PC-3 (cell line): ENCODE measurements around the gene EPB41. TPM values are rescaled to one million over a fixed set of nuclear protein-coding genes. Genes with fewer than 3 reads are reported as not detected.

Source experiments
- ATAC-seq: fragments of 200-7000 bp; cut with Tn5 transposase; 2 replicates; pipeline ENCODE4 v1.9.1; 2020; ENCODE audit warnings: mild to moderate bottlenecking, moderate library complexity
- BruUV-seq: library from RNA; stranded (reverse); fragments of 400-500 nt; replicated peaks from 2 replicates; lab custom pipeline; 2021; lab: Mats Ljungman, UMichigan
- CTCF ChIA-PET: fragments of 300-600 bp; sonication (Branson Sonifier 250); formaldehyde crosslinking; loops from one replicate; lab custom pipeline; 2022; ENCODE audit warnings: antibody characterized with exemption; lab: Charles Lee
- POLR2A ChIA-PET: fragments of 300-600 bp; sonication (Branson Sonifier 250); formaldehyde crosslinking; loops from one replicate; lab custom pipeline; 2022; ENCODE audit warnings: antibody characterized with exemption; ENCODE audit not compliant: unreplicated experiment; lab: Charles Lee
- DNase-seq: peaks from one replicate; pipeline ENCODE4 v3.0.0-alpha.2; 2015
- H2AFZ ChIP-seq: fragments of 300-600 bp; sonication (generic); 2 replicates; pipeline ENCODE4 v1.6.0; 2016; ENCODE audit warnings: antibody characterized with exemption, low read length
- H3F3A ChIP-seq: fragments of 300-600 bp; sonication (generic); one replicate; pipeline ENCODE4 v1.6.0; 2017; ENCODE audit warnings: antibody characterized with exemption, low read length, control low read depth, mild to moderate bottlenecking; ENCODE audit not compliant: unreplicated experiment
- H3K27ac ChIP-seq: fragments of 300-600 bp; sonication (generic); 2 replicates; pipeline ENCODE4 v1.5.1; 2016; ENCODE audit warnings: mild to moderate bottlenecking, low read length
- H3K27me3 ChIP-seq: fragments of 300-600 bp; sonication (generic); 2 replicates; pipeline ENCODE4 v1.6.1; 2016; ENCODE audit warnings: low read length, mixed read lengths
- H3K36me3 ChIP-seq: fragments of 300-600 bp; sonication (generic); 2 replicates; pipeline ENCODE4 v1.6.1; 2016; ENCODE audit warnings: low read depth, mixed run types, low read length, mixed read lengths
- H3K4me1 ChIP-seq: fragments of 300-600 bp; sonication (generic); 2 replicates; pipeline ENCODE4 v1.5.1; 2016; ENCODE audit warnings: low read length; ENCODE audit not compliant: insufficient read depth
- H3K4me2 ChIP-seq: fragments of 300-600 bp; sonication (generic); 2 replicates; pipeline ENCODE4 v1.6.0; 2016; ENCODE audit warnings: low read length
- H3K4me3 ChIP-seq: fragments of 300-600 bp; sonication (generic); 2 replicates; pipeline ENCODE4 v1.5.1; 2016; ENCODE audit warnings: mild to moderate bottlenecking, low read length, mixed read lengths
- H3K79me2 ChIP-seq: fragments of 300-600 bp; sonication (generic); 2 replicates; pipeline ENCODE4 v1.6.1; 2017; ENCODE audit warnings: low read length, mixed read lengths
- H3K9ac ChIP-seq: fragments of 300-600 bp; sonication (generic); 2 replicates; pipeline ENCODE4 v1.6.0; 2016; ENCODE audit warnings: mild to moderate bottlenecking, low read length
- H3K9me2 ChIP-seq: fragments of 300-600 bp; sonication (generic); replicated peaks from 2 replicates; pipeline ENCODE4 v1.6.1; 2016; ENCODE audit warnings: mixed run types, low read length, mixed read lengths
- H3K9me3 ChIP-seq: fragments of 300-600 bp; sonication (generic); 2 replicates; pipeline ENCODE4 v1.6.1; 2016; ENCODE audit warnings: low read length, mixed read lengths
- H4K20me1 ChIP-seq: fragments of 300-600 bp; sonication (generic); 2 replicates; pipeline ENCODE4 v1.6.1; 2016; ENCODE audit warnings: low read length, mixed read lengths
- EZH2 ChIP-seq: fragments of 300-600 bp; sonication (generic); IDR thresholded peaks from one replicate; pipeline ENCODE4 v1.6.1; 2017; ENCODE audit warnings: antibody characterized with exemption, mild to moderate bottlenecking, low read length; ENCODE audit not compliant: unreplicated experiment
- EZH2phosphoT487 ChIP-seq: fragments of 300-600 bp; sonication (generic); IDR thresholded peaks from 2 replicates; pipeline ENCODE4 v1.6.1; 2018; ENCODE audit warnings: mild to moderate bottlenecking, antibody characterized with exemption, low read length, borderline replicate concordance
- intact Hi-C: fragments of 100-400 bp; cut with micrococcal nuclease; formaldehyde crosslinking; loops from 2 replicates; pipeline ENCODE4 v1.9.0; 2023
- total RNA-seq: library from RNA; depleted of rRNA; stranded (reverse); fragments of >200 nt; gene quantifications from 2 replicates; pipeline ENCODE4 v1.2.3, GENCODE V29; 2014
- TF ChIP-seq, protein P1 (sequence below): fragments of 300-600 bp; sonication (generic); conservative IDR thresholded peaks from 2 replicates; pipeline ENCODE4 v1.5.1; 2017; ENCODE audit warnings: antibody characterized with exemption, low read depth, mild to moderate bottlenecking, low read length

EPB41 gene
- total RNA-seq, 1 experiment from 2014 or later = 44.9 TPM

DNA sequence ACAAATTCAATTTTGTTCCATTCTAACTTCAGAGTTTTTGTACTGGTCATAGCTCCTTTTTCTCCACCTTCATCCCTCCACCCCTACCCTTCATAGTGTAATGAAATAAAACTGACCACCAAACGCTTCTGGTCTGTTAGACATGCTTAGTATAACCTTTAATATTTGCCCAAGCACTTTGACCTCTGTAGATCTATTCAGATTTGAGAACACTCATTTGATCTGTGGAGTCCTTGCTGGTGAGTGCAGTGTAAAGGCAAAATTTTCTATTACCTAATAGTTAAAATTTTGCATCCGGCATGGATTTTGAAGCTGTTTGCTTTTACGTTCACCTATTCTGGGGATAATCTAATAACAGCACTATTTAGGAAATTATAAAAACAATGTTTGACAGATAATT lies 168.2 kb downstream of the EPB41 start:
- H3F3A ChIP-seq = no peaks in the 10 kb centered on the region
- DNase-seq (no peak), ATAC-seq (no peak)
- intact Hi-C loops = no loop called here
- BruUV-seq = no TSS peak
- H3K9me2 ChIP-seq = no peaks in the 10 kb centered on the region
- H3K9me3 ChIP-seq = no peaks in the 10 kb centered on the region
- no peak overlapping the region for H3K9ac ChIP-seq
- POLR2A ChIA-PET = no interaction called here
- no peaks in the 10 kb centered on the region for H3K4me1 ChIP-seq
- H3K79me2 ChIP-seq = no peaks in the 10 kb centered on the region
- no peaks in the 10 kb centered on the region for H3K27me3 ChIP-seq
- H3K4me3 ChIP-seq = no peak overlapping the region
- H3K4me2 ChIP-seq = no peak overlapping the region
- H4K20me1 ChIP-seq = no peaks in the 10 kb centered on the region
- TF ChIP-seq EZH2 (no peak), EZH2phosphoT487 (no peak)
- TF ChIP-seq, protein P1, sequence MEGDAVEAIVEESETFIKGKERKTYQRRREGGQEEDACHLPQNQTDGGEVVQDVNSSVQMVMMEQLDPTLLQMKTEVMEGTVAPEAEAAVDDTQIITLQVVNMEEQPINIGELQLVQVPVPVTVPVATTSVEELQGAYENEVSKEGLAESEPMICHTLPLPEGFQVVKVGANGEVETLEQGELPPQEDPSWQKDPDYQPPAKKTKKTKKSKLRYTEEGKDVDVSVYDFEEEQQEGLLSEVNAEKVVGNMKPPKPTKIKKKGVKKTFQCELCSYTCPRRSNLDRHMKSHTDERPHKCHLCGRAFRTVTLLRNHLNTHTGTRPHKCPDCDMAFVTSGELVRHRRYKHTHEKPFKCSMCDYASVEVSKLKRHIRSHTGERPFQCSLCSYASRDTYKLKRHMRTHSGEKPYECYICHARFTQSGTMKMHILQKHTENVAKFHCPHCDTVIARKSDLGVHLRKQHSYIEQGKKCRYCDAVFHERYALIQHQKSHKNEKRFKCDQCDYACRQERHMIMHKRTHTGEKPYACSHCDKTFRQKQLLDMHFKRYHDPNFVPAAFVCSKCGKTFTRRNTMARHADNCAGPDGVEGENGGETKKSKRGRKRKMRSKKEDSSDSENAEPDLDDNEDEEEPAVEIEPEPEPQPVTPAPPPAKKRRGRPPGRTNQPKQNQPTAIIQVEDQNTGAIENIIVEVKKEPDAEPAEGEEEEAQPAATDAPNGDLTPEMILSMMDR = no peak
- H3K27ac ChIP-seq = no peak overlapping the region
- H2AFZ ChIP-seq = no peak overlapping the region
- CTCF ChIA-PET = no interaction called here
- no peaks in the 10 kb centered on the region for H3K36me3 ChIP-seq

- ChIA-PET CTCF (no interaction called here), POLR2A (interaction anchor here (0.5 kb wide), 1 partner anchor 439 kb away, joined by 4 read pairs; no protein-coding TSS in a partner anchor)
- Histone ChIP-seq H2AFZ (no peak overlapping the region), H3K4me1 (no peaks in the 10 kb centered on the region), H3F3A (no peaks in the 10 kb centered on the region), H4K20me1 (no peaks in the 10 kb centered on the region), H3K4me3 (no peak overlapping the region), H3K9me3 (no peaks in the 10 kb centered on the region), H3K27me3 (no peaks in the 10 kb centered on the region), H3K4me2 (no peak overlapping the region), H3K9me2 (no peaks in the 10 kb centered on the region), H3K27ac (no peak overlapping the region), H3K36me3 (no peaks in the 10 kb centered on the region), H3K79me2 (no peaks in the 10 kb centered on the region), H3K9ac (no peak overlapping the region)
- BruUV-seq = no TSS peak
- DNase-seq = no peak
- peak; percentile 37; the same call in 1 of the 2 replicates for ATAC-seq
- TF ChIP-seq, protein P1 = no peak
- no peak for TF ChIP-seq EZH2phosphoT487
- TF ChIP-seq EZH2 = no peak
- intact Hi-C loops = no loop called here
Observed at GRCh38 chr1:29083317-29084195, 169.2 kb downstream of the EPB41 start.

DNA sequence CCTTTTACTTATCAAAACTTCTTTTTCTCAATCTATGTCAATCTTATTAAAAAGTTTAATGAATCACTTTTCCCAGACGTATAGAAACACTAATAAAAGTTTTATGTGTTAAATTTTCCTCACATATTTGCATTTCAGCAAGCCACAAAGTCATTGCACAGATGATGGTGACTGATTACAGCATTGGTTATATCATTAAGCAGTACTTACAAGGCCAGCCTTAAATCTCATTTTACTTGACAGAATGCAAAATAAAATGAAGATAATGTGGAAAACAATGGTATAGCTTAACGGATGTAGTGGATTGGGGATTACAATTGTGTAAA lies 169.8 kb downstream of the EPB41 start:
- POLR2A ChIA-PET = no interaction called here
- no peak overlapping the region for H2AFZ ChIP-seq
- intact Hi-C loops = no loop called here
- BruUV-seq = no TSS peak
- ATAC-seq (peak; percentile 38), DNase-seq (no peak)
- TF ChIP-seq EZH2 (no peak), EZH2phosphoT487 (no peak)
- TF ChIP-seq, protein P1 = no peak
- no peaks in the 10 kb centered on the region for H3K9me3 ChIP-seq
- H3K27ac ChIP-seq = no peak overlapping the region
- H3K4me1 ChIP-seq = no peaks in the 10 kb centered on the region
- H3K9me2 ChIP-seq = no peaks in the 10 kb centered on the region
- no peak overlapping the region for H3K4me3 ChIP-seq
- H3F3A ChIP-seq = no peaks in the 10 kb centered on the region
- no peaks in the 10 kb centered on the region for H3K36me3 ChIP-seq
- no peaks in the 10 kb centered on the region for H3K79me2 ChIP-seq
- no peak overlapping the region for H3K9ac ChIP-seq
- CTCF ChIA-PET = no interaction called here
- H3K27me3 ChIP-seq = no peaks in the 10 kb centered on the region
- no peaks in the 10 kb centered on the region for H4K20me1 ChIP-seq
- H3K4me2 ChIP-seq = no peak overlapping the region
